ENCODE data around the gene ARHGEF10L.
"Not testable (repeated sequence)": the region's sequence is repeated elsewhere in the genome, so short reads cannot be mapped to it uniquely, and the experiment has no call there.

ARHGEF10L gene

GRCh38 chr1:17721444-17721843 is 181.9 kb downstream of the ARHGEF10L start:
- DNase-seq = no peak

- no peak for DNase-seq
Measured at GRCh38 chr1:17723684-17724083, 184.2 kb downstream of the ARHGEF10L start.

GRCh38 chr1:17724150-17724549 is 184.7 kb downstream of the ARHGEF10L start:
- no peak for DNase-seq

DNA sequence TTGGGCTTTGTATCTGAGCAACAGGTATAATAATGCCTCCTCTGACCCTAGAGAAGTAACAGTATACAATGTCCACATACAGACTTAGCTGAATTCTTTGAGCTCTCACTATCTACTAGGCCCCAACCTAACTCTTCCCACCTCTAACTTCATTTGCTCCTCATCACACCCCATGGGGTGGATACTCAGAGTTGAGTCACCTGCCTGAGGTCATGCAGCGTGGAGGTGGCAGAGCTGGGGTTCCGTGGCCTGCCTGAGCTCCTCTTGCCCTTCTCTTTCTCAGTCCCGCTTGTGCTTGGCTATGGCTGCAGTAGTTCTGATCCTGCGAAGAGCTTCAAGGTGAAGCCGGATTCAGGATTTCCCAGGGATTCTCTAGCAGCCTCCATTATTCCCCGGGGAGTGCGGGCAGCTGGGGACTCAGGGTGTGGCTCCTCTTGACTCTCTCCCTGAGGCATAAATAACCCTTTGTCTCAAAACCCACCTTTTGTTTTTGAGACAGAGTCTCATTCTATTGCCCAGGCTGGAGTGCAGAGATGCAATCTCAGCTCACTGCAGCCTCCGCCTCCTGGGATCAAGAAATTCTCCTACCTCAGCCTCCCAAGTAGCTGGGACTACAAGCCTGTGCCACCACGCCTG is 185.7 kb downstream of the ARHGEF10L start:
- DNase-seq = no peak

DNA sequence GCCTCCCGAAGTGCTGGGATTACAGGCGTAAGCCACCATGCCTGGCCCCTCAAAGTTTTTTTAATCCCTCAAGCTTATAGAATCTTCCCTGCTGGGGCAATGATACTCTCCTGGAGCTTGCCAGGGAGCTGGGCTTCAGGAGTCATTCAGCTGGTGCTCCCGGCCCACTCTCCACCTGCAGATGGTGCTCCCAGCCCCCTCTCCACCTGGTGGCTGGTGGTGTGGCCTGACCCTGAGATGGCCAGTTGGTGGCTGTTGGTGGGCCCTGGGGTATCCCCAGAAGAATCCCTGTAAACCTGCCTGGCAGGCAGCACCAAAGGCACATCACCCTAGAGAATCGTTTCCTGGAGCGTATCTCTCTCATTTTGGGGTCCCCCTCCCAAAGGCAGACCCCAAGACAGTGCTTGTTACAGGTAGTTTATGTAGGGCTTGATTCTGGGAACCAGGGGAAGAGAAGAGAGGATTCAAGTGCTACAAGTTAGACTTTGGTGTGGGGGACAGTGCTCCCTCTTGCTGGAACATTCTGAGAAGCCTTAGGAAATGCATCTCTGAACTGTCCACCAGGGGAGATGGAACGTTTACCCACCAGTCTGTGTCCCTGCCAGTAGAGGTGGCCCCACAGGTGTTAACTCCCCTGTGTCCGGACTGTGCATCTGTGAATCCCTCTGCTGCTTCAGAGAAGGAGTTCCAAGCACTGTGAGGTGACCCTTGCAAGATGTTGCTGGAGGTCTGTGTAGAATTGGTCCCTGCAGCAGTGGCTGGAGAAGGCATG is 186.5 kb downstream of the ARHGEF10L start:
- DNase-seq = no peak

DNA sequence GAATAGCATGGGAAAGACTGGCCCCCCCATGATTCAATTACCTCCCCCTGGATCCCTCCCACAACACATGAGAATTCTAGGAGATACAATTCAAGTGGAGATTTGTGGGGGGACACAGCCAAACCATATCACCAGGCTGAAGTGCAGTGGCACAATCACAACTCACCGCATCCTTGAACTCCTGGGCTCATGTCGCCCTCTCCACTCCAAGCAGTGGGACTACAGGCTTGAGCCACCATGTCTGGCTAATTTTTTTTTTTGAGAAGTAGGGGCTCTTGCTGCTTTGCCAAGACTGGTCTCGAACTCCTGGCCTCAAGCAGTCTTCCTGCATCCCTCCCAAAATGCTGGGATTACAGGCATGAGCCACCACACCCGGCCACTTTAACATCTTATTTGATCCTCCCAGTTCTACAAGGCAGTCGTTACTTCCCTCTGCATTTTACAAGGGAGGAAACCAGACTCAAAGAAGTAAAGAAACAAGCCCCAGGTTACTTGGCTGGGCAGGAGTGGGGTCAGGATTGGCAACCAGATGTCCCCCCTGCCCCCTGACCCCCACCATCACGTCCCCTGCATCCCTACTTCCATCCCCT is 188.7 kb downstream of the ARHGEF10L start:
- no peak for DNase-seq

- no peak for DNase-seq
Measured at GRCh38 chr1:17729248-17729647, 189.8 kb downstream of the ARHGEF10L start.

DNA sequence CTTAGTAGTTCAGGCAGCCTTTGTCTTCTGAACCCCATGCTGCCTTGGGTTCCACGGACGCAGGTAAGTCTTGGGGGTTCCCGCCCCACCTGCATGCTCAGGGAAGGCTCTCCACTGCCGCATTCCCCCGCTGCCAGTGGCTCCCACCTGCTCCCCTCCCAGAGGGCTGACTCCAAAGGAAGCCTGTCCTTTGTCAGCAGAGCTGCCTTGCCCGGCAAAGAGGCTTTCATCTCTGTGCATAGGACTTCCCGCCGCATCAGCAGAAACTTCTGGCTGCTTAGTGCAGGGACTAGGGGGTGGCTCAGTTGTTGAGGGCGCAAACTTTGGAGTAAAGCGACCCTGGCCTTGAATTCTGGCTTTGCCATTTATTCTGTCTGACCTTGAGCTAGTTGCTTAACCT is 190.4 kb downstream of the ARHGEF10L start:
- no peak for DNase-seq

DNA sequence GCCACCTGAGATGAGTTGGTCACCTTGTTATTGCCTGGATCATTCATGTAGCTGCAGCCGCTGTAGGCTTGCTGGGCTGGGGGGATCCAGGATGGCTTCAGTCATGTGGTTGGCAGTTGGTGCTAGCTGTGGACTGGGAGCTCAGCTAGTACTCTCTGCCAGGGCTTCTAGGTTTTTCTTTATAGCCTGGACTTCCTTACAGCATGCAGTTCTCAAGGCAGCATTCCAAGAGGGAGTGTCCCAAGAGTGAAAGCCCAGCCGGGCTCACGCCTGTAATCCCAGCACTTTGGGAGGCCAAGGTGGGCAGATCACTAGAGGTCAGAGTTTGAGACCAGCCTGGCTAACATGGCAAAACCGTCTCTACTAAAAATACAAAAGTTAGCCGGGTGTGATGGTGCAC is 192.0 kb downstream of the ARHGEF10L start:
- DNase-seq = no peak

DNA sequence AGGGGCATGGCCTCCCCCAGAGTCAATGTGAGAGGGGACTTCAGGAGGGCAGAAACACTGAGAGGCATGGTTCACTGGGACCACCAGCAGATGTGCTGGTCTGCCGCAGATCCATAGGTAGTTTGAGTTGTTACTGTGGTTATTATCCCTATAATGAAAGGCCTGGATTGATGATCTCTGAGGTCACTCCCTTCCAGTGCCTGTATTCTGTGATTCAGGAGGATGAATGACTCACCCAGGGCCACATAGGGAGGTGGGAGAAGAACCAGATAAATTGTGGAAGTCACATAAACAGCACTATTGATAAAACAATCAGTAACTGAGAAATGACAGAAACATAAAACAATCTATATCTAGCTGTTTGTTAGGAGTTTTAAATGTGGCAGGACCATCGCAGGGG is 193.0 kb downstream of the ARHGEF10L start:
- no peak for DNase-seq

DNA sequence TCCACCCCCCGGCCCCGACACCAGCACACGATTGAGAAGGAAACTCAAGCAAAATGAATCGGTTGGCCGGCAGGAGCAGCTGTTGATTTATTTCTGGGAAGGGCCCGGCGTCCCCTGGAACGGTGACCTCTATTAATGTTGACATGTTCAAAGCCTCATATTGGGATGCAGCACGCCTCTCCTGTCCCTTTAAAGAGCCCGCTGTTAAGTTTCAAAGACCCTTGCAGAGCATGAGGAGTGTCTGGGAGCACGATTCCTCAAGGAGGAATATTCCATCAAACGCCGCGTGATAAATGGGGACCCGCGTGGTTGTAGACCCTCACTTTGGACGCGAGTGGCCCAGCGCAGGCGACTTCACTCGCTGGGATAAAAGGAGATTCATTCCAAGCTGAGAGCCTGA is 194.2 kb downstream of the ARHGEF10L start:
- no peak for DNase-seq

DNA sequence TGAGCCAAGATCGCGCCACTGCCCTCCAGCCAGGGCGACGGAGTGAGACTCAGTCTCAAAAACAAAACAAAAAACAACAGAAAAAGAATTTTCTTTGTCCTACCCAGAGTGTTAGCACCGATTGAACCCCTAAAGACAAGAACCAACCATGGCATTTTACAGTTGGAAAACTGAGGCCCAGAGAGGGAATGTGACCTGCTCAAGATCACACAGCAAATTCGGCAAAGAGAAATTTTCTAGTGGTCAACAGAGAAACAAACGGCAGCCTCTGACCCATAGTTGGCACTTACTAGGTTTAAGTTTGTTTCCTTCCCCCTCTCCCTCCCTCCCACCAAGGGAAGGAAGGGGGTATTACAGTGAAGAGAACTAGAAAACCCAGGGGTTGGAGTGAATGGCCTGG is 195.1 kb downstream of the ARHGEF10L start:
- DNase-seq = no peak

GRCh38 chr1:17735348-17735747 is 195.8 kb downstream of the ARHGEF10L start:
- no peak for DNase-seq

- DNase-seq = no peak
Measured at GRCh38 chr1:17735793-17736192, 196.3 kb downstream of the ARHGEF10L start.

DNA sequence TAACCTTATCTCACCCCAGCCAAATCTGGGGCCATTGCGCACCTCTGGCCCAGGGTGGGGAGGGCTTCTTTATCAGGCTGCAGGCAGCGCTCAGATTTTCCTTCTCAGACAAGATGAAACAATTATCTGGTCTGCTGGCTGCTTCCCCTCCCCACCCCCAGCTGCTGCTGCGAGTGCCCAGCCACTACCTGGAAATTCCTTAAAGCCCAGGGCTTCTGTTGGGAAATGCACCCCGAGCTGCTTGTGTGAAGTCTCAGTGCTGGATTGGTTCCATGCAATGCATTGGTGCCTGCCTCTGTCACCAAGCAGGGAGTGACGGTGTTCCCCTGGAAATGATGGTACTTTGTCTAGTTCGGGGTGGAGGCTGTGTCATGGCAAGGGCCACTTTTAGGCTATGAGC is 197.1 kb downstream of the ARHGEF10L start:
- DNase-seq = no peak

DNA sequence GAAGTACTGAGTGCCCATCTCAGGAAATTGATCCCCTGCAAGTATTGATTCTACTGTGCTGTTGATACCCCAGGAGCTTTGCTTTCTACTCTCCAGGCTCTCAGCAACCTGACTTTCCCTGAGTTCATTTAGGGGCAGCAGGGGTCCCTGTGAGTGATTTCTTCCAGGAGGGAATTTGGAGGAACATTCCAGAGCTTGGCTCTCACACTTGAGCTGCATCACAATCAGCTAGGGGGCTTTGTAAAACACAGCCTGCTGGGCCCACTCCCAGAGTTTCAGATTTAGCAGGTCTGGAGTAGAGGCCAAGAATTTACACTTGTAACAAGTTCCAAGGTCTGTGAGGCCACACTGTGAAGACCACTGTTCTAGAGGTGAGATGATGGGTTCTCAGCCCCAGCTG is 199.6 kb downstream of the ARHGEF10L start:
- DNase-seq = no peak

- DNase-seq = no peak
Measured at GRCh38 chr1:17741052-17741451, 201.6 kb downstream of the ARHGEF10L start.

DNA sequence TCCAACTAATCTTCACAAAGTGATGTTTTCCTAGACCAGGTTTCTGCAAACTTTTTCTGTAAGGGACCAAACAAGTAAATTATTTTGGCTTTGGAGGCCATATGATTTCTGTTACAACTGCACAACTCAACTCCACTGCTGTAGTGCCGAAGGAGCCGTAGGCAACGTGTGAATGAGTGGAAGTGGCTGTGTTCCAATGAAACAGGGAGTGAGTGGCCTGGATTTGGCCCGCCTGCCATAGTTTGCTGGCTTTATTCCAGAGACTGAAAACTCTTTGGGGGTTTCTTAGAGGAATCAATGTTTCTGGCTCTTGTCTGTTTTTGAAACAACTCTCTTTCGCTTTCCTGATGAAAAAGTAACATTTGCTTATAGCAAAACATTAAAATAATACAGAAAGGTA is 203.1 kb downstream of the ARHGEF10L start:
- DNase-seq = no peak

GRCh38 chr1:17743008-17743647 is 203.6 kb downstream of the ARHGEF10L start:
- DNase-seq = no peak

DNA sequence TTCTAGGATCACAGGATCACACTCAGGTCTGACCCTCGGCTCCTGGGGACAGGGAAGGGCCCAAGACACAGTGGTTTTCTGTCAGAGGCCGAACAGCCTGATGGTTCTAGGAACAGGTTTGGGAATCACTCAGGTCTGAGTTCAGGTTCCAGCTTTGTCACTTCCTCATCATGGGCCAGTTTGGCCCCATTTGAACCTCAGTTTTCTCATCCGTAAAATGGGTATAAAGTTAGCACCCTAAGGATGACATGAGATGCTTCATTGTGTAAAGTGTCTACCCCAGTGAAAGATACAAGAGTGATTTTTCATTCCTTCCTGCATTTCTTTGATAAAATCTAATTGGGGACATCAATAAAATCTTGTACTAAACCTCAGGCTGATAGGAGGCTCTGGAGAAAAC is 204.4 kb downstream of the ARHGEF10L start:
- no peak for DNase-seq

GRCh38 chr1:17744666-17745478 is 205.4 kb downstream of the ARHGEF10L start:
- DNase-seq = no peak

- DNase-seq = no peak
Measured at GRCh38 chr1:17745479-17745955, 206.0 kb downstream of the ARHGEF10L start.

- DNase-seq = not testable (repeated sequence)
Measured at GRCh38 chr1:17746281-17746680, 206.8 kb downstream of the ARHGEF10L start.

Measured in 8988T (cell line).